Panc1 (cell line): ENCODE data around the gene FAM114A2. TPM values are rescaled to one million over a fixed set of nuclear protein-coding genes. Genes with fewer than 3 reads are reported as not detected.

Experiments used
- ATAC-seq: fragments of 200-7000 bp; cut with Tn5 transposase; 2 replicates; pipeline ENCODE4 v1.9.1; 2020; ENCODE audit warnings: mild to moderate bottlenecking, moderate library complexity
- BruUV-seq: library from RNA; stranded (reverse); fragments of 400-500 nt; replicated peaks from 2 replicates; lab custom pipeline; 2021; lab: Mats Ljungman, UMichigan
- CTCF ChIA-PET: fragments of 300-600 bp; sonication (Branson Sonifier 250); formaldehyde crosslinking; loops from one replicate; lab custom pipeline; 2022; ENCODE audit warnings: antibody characterized with exemption; lab: Charles Lee
- POLR2A ChIA-PET: fragments of 300-600 bp; sonication (Branson Sonifier 250); formaldehyde crosslinking; loops from one replicate; lab custom pipeline; 2022; ENCODE audit warnings: antibody characterized with exemption; lab: Charles Lee
- DNase-seq: peaks from one replicate; pipeline ENCODE4 v3.0.0-alpha.2; 2010; ENCODE audit warnings: low read depth, low spot score
- H3K27ac ChIP-seq: 2 replicates; pipeline ENCODE4 v1.5.1; 2011; ENCODE audit warnings: mild to moderate bottlenecking, low read length, inconsistent platforms
- H3K27me3 ChIP-seq: fragments of 200-500 bp; sonication (Bioruptor generic); 2 replicates; pipeline ENCODE4 v1.6.0; 2014; ENCODE audit warnings: low read length, inconsistent platforms; ENCODE audit not compliant: control insufficient read depth, insufficient read depth
- H3K36me3 ChIP-seq: fragments of 200-500 bp; sonication (Bioruptor generic); 2 replicates; pipeline ENCODE4 v1.5.1; 2014; ENCODE audit warnings: inconsistent platforms, mild to moderate bottlenecking, low read length, moderate library complexity; ENCODE audit not compliant: control insufficient read depth, insufficient read depth
- H3K4me1 ChIP-seq: 2 replicates; pipeline ENCODE4 v1.5.1; 2011; ENCODE audit warnings: inconsistent platforms, mild to moderate bottlenecking, low read length, moderate library complexity; ENCODE audit not compliant: control insufficient read depth, insufficient read depth
- H3K4me3 ChIP-seq, 2 experiments: 2 replicates each; pipeline ENCODE4 v1.5.1; 2011 to 2012; ENCODE audit warnings: low read depth in 2 of 2, low read length in 2 of 2, mild to moderate bottlenecking in 2 of 2, inconsistent platforms in 1 of 2, moderate library complexity in 1 of 2
- H3K9me3 ChIP-seq: fragments of 200-500 bp; sonication (Bioruptor generic); 2 replicates; pipeline ENCODE4 v1.5.1; 2014; ENCODE audit warnings: low read depth, mild to moderate bottlenecking, inconsistent platforms, low read length, moderate library complexity; ENCODE audit not compliant: control insufficient read depth, insufficient read depth
- POLR2AphosphoS5 ChIP-seq: IDR thresholded peaks from 2 replicates; pipeline ENCODE4 v1.6.1; 2012; ENCODE audit warnings: mild to moderate bottlenecking, low read depth, low read length, moderate library complexity
- SIN3A ChIP-seq: IDR thresholded peaks from 2 replicates; pipeline ENCODE4 v1.6.1; 2012; ENCODE audit warnings: low read depth, mild to moderate bottlenecking, low read length, moderate library complexity, borderline replicate concordance; ENCODE audit not compliant: insufficient read depth
- TCF7L2 ChIP-seq: IDR thresholded peaks from 2 replicates; pipeline ENCODE4 v1.6.1; 2011; ENCODE audit warnings: mild to moderate bottlenecking, low read depth, low read length, inconsistent platforms
- in situ Hi-C: cut with HindIII; loops from 2 replicates; pipeline ENCODE4 v1.10.0; 2016; ENCODE audit warnings: low sequenced_read_pairs, low pct_unique_long_range_greater_than_20kb
- intact Hi-C: fragments of 100-400 bp; cut with micrococcal nuclease; formaldehyde crosslinking; loops from one replicate; pipeline ENCODE4 v1.10.0; 2022; ENCODE audit not compliant: unreplicated experiment
- total RNA-seq: library from RNA; stranded (reverse); gene quantifications from one replicate; pipeline ENCODE4 v1.2.1, GENCODE V29; 2021; ENCODE audit not compliant: unreplicated experiment
- TF ChIP-seq, protein P1 (sequence below), 2 experiments: IDR thresholded peaks; 2 replicates each; pipeline ENCODE4 v1.6.1; 2011 to 2012; ENCODE audit warnings: low read depth in 2 of 2, control low read depth in 1 of 2, low read length in 1 of 2, mild to moderate bottlenecking in 1 of 2, moderate library complexity in 1 of 2; ENCODE audit not compliant: insufficient read depth in 1 of 2
- TF ChIP-seq, protein P2 (sequence below): fragments of 450-650 bp; IDR thresholded peaks from 2 replicates; pipeline ENCODE4 v1.5.1; 2017; ENCODE audit warnings: mild to moderate bottlenecking

FAM114A2 gene
- total RNA-seq, 1 experiment from 2014 or later = 20.7 TPM

DNA sequence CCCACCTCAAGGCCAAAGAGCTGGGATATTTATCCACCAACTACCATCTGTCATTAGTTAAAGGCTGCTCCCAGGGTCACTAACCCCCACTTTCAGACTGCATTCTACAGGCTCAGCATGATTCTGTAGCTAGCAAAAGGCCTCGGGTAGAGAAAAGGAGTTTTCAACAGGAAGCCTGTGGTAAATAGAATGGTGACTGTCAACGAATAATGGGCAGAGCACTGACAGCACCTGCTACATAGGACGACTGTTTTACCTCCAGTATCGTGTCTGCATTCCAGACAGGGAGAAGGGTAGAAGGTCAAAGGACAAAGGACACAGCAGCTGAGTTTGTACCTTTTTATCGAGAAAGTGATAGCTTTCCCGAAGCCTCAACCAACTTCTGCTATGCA, 20.3 kb upstream of the FAM114A2 start:
- Histone ChIP-seq H3K9me3 (no peaks in the 10 kb centered on the region), H3K27me3 (no peaks in the 10 kb centered on the region), H3K4me3 (no peak overlapping the region), H3K27ac (no peak overlapping the region), H3K4me1 (no peaks in the 10 kb centered on the region), H3K36me3 (no peaks in the 10 kb centered on the region)
- CTCF ChIA-PET = no interaction called here
- intact Hi-C loops (no loop called here), in situ Hi-C loops (no loop called here)
- ATAC-seq (no peak), DNase-seq (no peak)
- POLR2A ChIA-PET = no interaction called here
- BruUV-seq = no TSS peak
- TF ChIP-seq SIN3A (no peak), POLR2AphosphoS5 (no peak), TCF7L2 (no peak)
- TF ChIP-seq, protein P1, sequence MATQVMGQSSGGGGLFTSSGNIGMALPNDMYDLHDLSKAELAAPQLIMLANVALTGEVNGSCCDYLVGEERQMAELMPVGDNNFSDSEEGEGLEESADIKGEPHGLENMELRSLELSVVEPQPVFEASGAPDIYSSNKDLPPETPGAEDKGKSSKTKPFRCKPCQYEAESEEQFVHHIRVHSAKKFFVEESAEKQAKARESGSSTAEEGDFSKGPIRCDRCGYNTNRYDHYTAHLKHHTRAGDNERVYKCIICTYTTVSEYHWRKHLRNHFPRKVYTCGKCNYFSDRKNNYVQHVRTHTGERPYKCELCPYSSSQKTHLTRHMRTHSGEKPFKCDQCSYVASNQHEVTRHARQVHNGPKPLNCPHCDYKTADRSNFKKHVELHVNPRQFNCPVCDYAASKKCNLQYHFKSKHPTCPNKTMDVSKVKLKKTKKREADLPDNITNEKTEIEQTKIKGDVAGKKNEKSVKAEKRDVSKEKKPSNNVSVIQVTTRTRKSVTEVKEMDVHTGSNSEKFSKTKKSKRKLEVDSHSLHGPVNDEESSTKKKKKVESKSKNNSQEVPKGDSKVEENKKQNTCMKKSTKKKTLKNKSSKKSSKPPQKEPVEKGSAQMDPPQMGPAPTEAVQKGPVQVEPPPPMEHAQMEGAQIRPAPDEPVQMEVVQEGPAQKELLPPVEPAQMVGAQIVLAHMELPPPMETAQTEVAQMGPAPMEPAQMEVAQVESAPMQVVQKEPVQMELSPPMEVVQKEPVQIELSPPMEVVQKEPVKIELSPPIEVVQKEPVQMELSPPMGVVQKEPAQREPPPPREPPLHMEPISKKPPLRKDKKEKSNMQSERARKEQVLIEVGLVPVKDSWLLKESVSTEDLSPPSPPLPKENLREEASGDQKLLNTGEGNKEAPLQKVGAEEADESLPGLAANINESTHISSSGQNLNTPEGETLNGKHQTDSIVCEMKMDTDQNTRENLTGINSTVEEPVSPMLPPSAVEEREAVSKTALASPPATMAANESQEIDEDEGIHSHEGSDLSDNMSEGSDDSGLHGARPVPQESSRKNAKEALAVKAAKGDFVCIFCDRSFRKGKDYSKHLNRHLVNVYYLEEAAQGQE (IDR thresholded peaks at IDR 0.05; ENCODE audit: insufficient read depth in 1 of 2, low read depth in 2 of 2, low read length in 1 of 2) = no peak
- TF ChIP-seq, protein P2, sequence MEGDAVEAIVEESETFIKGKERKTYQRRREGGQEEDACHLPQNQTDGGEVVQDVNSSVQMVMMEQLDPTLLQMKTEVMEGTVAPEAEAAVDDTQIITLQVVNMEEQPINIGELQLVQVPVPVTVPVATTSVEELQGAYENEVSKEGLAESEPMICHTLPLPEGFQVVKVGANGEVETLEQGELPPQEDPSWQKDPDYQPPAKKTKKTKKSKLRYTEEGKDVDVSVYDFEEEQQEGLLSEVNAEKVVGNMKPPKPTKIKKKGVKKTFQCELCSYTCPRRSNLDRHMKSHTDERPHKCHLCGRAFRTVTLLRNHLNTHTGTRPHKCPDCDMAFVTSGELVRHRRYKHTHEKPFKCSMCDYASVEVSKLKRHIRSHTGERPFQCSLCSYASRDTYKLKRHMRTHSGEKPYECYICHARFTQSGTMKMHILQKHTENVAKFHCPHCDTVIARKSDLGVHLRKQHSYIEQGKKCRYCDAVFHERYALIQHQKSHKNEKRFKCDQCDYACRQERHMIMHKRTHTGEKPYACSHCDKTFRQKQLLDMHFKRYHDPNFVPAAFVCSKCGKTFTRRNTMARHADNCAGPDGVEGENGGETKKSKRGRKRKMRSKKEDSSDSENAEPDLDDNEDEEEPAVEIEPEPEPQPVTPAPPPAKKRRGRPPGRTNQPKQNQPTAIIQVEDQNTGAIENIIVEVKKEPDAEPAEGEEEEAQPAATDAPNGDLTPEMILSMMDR = no peak

DNA sequence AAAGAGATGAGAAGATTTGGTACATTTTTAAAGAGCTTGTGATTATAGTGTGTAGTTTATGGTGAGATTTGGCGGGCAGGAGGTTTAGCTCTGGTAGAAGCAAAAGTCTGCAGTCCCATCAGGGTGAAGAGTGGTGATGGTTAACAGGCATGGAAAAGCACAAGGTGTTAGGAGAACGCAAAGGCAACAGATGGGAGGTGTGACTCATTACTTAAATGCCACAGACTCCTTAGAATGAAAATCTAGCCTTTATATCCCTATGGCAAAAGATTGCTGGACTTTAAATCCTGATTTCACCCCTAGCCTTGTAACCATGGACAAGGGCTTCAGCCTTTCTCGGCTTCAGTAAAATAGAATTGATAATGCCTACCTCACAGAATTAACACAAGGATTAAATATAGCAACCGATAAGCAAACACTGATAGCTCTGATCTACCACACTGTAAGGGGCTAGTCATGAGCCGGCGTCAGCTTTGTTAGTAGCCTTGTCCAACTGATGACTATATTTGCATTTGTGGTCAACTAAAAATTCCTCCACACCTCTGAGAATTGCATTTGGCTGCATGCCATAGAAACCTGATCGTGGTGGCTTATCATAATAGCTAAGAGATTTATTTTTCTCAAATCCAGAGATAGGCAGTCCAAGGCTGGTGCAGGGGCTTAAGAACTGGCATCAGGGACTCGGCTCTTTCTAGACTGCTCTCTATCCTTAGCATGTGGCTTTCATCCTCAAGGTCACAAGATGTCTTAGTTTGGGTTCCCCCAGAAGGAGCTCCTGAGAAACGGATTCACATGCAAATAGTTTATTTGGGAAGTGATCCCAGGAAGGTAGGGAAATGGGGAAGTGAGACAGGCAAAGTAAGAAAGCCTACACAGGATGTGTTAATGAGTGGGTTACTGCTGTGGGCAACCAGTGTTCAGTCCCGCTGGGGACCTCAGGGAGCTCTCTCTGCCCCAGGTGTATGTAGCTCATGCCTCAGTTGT, 19.6 kb upstream of the FAM114A2 start:
- intact Hi-C loops = no loop called here
- no peaks in the 10 kb centered on the region; the same call in 1 of the 2 replicates for H3K36me3 ChIP-seq
- no peak for DNase-seq
- TF ChIP-seq TCF7L2 (no peak), SIN3A (no peak), POLR2AphosphoS5 (no peak)
- TF ChIP-seq, protein P1 (IDR thresholded peaks at IDR 0.05; ENCODE audit: insufficient read depth in 1 of 2, low read depth in 2 of 2, low read length in 1 of 2) = no peak
- BruUV-seq = no TSS peak
- H3K4me3 ChIP-seq = no peak overlapping the region
- ATAC-seq = no peak
- in situ Hi-C loops = no loop called here
- H3K27ac ChIP-seq = no peak overlapping the region
- ChIA-PET POLR2A (no interaction called here), CTCF (no interaction called here)
- H3K27me3 ChIP-seq = no peaks in the 10 kb centered on the region
- no peaks in the 10 kb centered on the region for H3K4me1 ChIP-seq
- no peaks in the 10 kb centered on the region for H3K9me3 ChIP-seq
